PC-3 (cell line): ENCODE results near the gene PPIL3. TPM values are rescaled to one million over a fixed set of nuclear protein-coding genes. Genes with fewer than 3 reads are reported as not detected.

Experiments
- ATAC-seq: fragments of 200-7000 bp; cut with Tn5 transposase; 2 replicates; pipeline ENCODE4 v1.9.1; 2020; ENCODE audit warnings: mild to moderate bottlenecking, moderate library complexity
- BruUV-seq: library from RNA; stranded (reverse); fragments of 400-500 nt; replicated peaks from 2 replicates; lab custom pipeline; 2021; lab: Mats Ljungman, UMichigan
- CTCF ChIA-PET: fragments of 300-600 bp; sonication (Branson Sonifier 250); formaldehyde crosslinking; loops from one replicate; lab custom pipeline; 2022; ENCODE audit warnings: antibody characterized with exemption; lab: Charles Lee
- POLR2A ChIA-PET: fragments of 300-600 bp; sonication (Branson Sonifier 250); formaldehyde crosslinking; loops from one replicate; lab custom pipeline; 2022; ENCODE audit warnings: antibody characterized with exemption; ENCODE audit not compliant: unreplicated experiment; lab: Charles Lee
- DNase-seq: peaks from one replicate; pipeline ENCODE4 v3.0.0-alpha.2; 2015
- H2AFZ ChIP-seq: fragments of 300-600 bp; sonication (generic); 2 replicates; pipeline ENCODE4 v1.6.0; 2016; ENCODE audit warnings: antibody characterized with exemption, low read length
- H3F3A ChIP-seq: fragments of 300-600 bp; sonication (generic); one replicate; pipeline ENCODE4 v1.6.0; 2017; ENCODE audit warnings: antibody characterized with exemption, low read length, control low read depth, mild to moderate bottlenecking; ENCODE audit not compliant: unreplicated experiment
- H3K27ac ChIP-seq: fragments of 300-600 bp; sonication (generic); 2 replicates; pipeline ENCODE4 v1.5.1; 2016; ENCODE audit warnings: mild to moderate bottlenecking, low read length
- H3K27me3 ChIP-seq: fragments of 300-600 bp; sonication (generic); 2 replicates; pipeline ENCODE4 v1.6.1; 2016; ENCODE audit warnings: low read length, mixed read lengths
- H3K36me3 ChIP-seq: fragments of 300-600 bp; sonication (generic); 2 replicates; pipeline ENCODE4 v1.6.1; 2016; ENCODE audit warnings: low read depth, mixed run types, low read length, mixed read lengths
- H3K4me1 ChIP-seq: fragments of 300-600 bp; sonication (generic); 2 replicates; pipeline ENCODE4 v1.5.1; 2016; ENCODE audit warnings: low read length; ENCODE audit not compliant: insufficient read depth
- H3K4me2 ChIP-seq: fragments of 300-600 bp; sonication (generic); 2 replicates; pipeline ENCODE4 v1.6.0; 2016; ENCODE audit warnings: low read length
- H3K4me3 ChIP-seq: fragments of 300-600 bp; sonication (generic); 2 replicates; pipeline ENCODE4 v1.5.1; 2016; ENCODE audit warnings: mild to moderate bottlenecking, low read length, mixed read lengths
- H3K79me2 ChIP-seq: fragments of 300-600 bp; sonication (generic); 2 replicates; pipeline ENCODE4 v1.6.1; 2017; ENCODE audit warnings: low read length, mixed read lengths
- H3K9ac ChIP-seq: fragments of 300-600 bp; sonication (generic); 2 replicates; pipeline ENCODE4 v1.6.0; 2016; ENCODE audit warnings: mild to moderate bottlenecking, low read length
- H3K9me2 ChIP-seq: fragments of 300-600 bp; sonication (generic); replicated peaks from 2 replicates; pipeline ENCODE4 v1.6.1; 2016; ENCODE audit warnings: mixed run types, low read length, mixed read lengths
- H3K9me3 ChIP-seq: fragments of 300-600 bp; sonication (generic); 2 replicates; pipeline ENCODE4 v1.6.1; 2016; ENCODE audit warnings: low read length, mixed read lengths
- H4K20me1 ChIP-seq: fragments of 300-600 bp; sonication (generic); 2 replicates; pipeline ENCODE4 v1.6.1; 2016; ENCODE audit warnings: low read length, mixed read lengths
- CTCF ChIP-seq: fragments of 300-600 bp; sonication (generic); conservative IDR thresholded peaks from 2 replicates; pipeline ENCODE4 v1.5.1; 2017; ENCODE audit warnings: antibody characterized with exemption, low read depth, mild to moderate bottlenecking, low read length
- EZH2 ChIP-seq: fragments of 300-600 bp; sonication (generic); IDR thresholded peaks from one replicate; pipeline ENCODE4 v1.6.1; 2017; ENCODE audit warnings: antibody characterized with exemption, mild to moderate bottlenecking, low read length; ENCODE audit not compliant: unreplicated experiment
- EZH2phosphoT487 ChIP-seq: fragments of 300-600 bp; sonication (generic); IDR thresholded peaks from 2 replicates; pipeline ENCODE4 v1.6.1; 2018; ENCODE audit warnings: mild to moderate bottlenecking, antibody characterized with exemption, low read length, borderline replicate concordance
- intact Hi-C: fragments of 100-400 bp; cut with micrococcal nuclease; formaldehyde crosslinking; loops from 2 replicates; pipeline ENCODE4 v1.9.0; 2023
- total RNA-seq: library from RNA; depleted of rRNA; stranded (reverse); fragments of >200 nt; gene quantifications from 2 replicates; pipeline ENCODE4 v1.2.3, GENCODE V29; 2014

PPIL3 gene
- total RNA-seq, 1 experiment from 2014 or later: 37.1 TPM

DNA sequence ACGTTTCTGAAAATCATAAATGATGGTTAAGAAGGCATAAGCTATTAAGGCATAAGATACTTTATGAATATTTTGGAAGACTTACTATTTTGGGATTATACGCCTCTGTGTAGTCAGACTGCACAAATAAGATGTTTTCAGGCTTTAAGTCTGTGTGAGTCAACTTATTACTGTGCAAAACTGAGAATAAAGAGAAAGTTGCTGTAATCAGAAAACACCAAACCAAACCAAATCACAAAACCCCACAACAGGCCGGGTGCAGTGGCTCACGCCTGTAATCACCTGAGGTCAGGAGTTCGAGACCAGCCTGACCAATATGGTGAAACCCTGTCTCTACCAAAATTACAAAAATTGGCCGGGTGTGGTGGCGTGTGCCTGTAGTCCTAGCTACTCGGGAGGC is 32.1 kb downstream of the PPIL3 start:
- ATAC-seq: no peak
- peaks cover 90% of the 10 kb centered on the region for H3K36me3 ChIP-seq
- no peaks in the 10 kb centered on the region for H3K9me3 ChIP-seq
- no peak overlapping the region for H3K4me3 ChIP-seq
- no TSS peak for BruUV-seq
- peaks cover 25% of the 10 kb centered on the region for H3F3A ChIP-seq
- H3K9ac ChIP-seq: no peak overlapping the region
- CTCF ChIA-PET: no interaction called here
- H4K20me1 ChIP-seq: peaks cover 28% of the 10 kb centered on the region
- H3K79me2 ChIP-seq: peaks cover 56% of the 10 kb centered on the region
- H2AFZ ChIP-seq: no peak overlapping the region
- intact Hi-C loops: no loop called here
- H3K27me3 ChIP-seq: no peaks in the 10 kb centered on the region
- H3K27ac ChIP-seq: no peak overlapping the region
- TF ChIP-seq CTCF (no peak), EZH2phosphoT487 (no peak), EZH2 (no peak)
- H3K9me2 ChIP-seq: no peaks in the 10 kb centered on the region
- peaks cover 19% of the 10 kb centered on the region for H3K4me1 ChIP-seq
- DNase-seq: no peak
- POLR2A ChIA-PET: no interaction called here
- H3K4me2 ChIP-seq: no peak overlapping the region

GRCh38 chr2:200852605-200853004 is 36.3 kb downstream of the PPIL3 start:
- Histone ChIP-seq H2AFZ (no peak overlapping the region), H3K4me2 (no peak overlapping the region), H3K9ac (no peak overlapping the region), H3K9me2 (no peaks in the 10 kb centered on the region), H4K20me1 (0 out of 2 replicates have a peak, but pooled peaks cover 5% of the 10 kb centered on the region), H3F3A (peaks cover 17% of the 10 kb centered on the region), H3K79me2 (peaks cover 14% of the 10 kb centered on the region), H3K4me3 (no peak overlapping the region), H3K9me3 (no peaks in the 10 kb centered on the region), H3K27ac (no peak overlapping the region), H3K36me3 (peaks cover 57% of the 10 kb centered on the region), H3K4me1 (no peaks in the 10 kb centered on the region), H3K27me3 (no peaks in the 10 kb centered on the region)
- no TSS peak for BruUV-seq
- no peak for ATAC-seq
- intact Hi-C loops: no loop called here
- ChIA-PET CTCF (no interaction called here), POLR2A (no interaction called here)
- no peak for DNase-seq
- no peak for TF ChIP-seq EZH2
- TF ChIP-seq EZH2phosphoT487: no peak
- TF ChIP-seq CTCF: no peak

GRCh38 chr2:200851398-200852248 is 37.3 kb downstream of the PPIL3 start:
- Histone ChIP-seq H3K4me3 (no peak overlapping the region), H4K20me1 (0 out of 2 replicates have a peak, but pooled peaks cover 5% of the 10 kb centered on the region), H3K27me3 (no peaks in the 10 kb centered on the region), H3K4me2 (no peak overlapping the region), H3K27ac (no peak overlapping the region), H3K9me3 (no peaks in the 10 kb centered on the region), H3K36me3 (peaks cover 47% of the 10 kb centered on the region), H3K9me2 (no peaks in the 10 kb centered on the region), H3K79me2 (peaks cover 5% of the 10 kb centered on the region), H3K9ac (no peak overlapping the region), H3F3A (peaks cover 12% of the 10 kb centered on the region), H2AFZ (no peak overlapping the region), H3K4me1 (no peaks in the 10 kb centered on the region)
- CTCF ChIA-PET: no interaction called here
- POLR2A ChIA-PET: no interaction called here
- TF ChIP-seq EZH2phosphoT487 (no peak), CTCF (no peak)
- intact Hi-C loops: no loop called here
- no TSS peak for BruUV-seq
- ATAC-seq (no peak), DNase-seq (no peak)
